HG02642 (cell line): ENCODE data around the gene FAF1.
A peak's percentile ranks its signal among the peaks of the same experiment; 100 is the strongest.

Experiments
- ATAC-seq: cut with Tn5 transposase; IDR thresholded peaks from one replicate; pipeline ENCODE4 v1.9.1; 2021; ENCODE audit warnings: mild to moderate bottlenecking; ENCODE audit not compliant: unreplicated experiment, poor library complexity

The FAF1 gene

GRCh38 chr1:50424884-50425375 lies 535.1 kb downstream of the FAF1 start:
- ATAC-seq, result no peak

GRCh38 chr1:50424045-50424883 lies 535.8 kb downstream of the FAF1 start:
- ATAC-seq, result no peak

DNA sequence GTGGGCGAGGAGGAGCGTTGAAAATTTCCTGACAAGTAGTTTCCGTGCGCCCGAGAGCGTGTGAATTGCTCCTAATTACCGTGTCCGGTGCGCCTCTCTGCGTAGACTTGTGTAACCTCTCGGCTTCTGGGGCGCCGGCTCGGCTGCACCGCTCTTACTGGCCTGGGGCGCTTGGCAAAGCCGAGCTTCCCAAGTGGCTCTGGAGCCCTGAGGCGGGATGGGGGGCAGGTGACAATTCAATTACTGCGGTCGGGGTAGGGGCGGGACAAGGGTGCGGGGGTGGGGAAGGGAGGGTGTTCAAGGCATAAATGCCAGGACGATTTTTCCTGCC lies 536.4 kb downstream of the FAF1 start:
- no peak for ATAC-seq

DNA sequence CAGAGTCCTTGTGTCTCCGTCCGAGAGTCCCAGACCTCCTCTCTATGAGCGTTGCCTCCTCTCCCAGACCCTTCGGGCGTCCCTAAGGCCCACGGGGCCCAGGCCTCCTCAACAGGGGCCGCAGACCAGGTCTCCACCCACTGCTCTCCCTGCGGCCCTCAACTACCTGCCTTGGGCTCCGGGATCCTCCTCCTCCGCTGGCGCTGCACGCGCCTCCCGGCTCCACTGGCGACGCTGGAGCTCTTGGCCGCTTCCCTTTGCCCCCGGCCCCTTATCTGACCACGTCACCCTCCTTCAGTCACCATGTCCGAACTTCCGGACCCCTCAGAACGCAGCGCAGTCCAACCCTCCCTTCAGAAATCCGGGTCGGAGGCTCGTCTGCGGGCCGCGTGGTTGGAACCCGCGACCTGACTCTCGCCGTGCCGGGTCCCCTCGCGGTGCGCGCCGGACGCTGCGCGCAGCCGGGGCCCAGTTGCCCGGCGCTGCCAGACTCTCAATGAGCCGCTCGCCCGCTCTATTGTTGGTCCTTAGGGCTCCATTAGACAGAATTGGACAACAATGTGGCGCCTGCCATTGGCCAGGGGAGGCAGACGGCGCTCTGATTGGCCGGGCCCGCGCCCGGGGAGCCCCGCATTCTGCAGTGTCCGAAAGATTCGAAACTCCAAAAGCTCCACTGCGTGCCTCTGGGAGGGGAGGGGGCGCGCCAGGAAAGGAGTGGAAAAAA lies 537.0 kb downstream of the FAF1 start, which contains the start of gene DMRTA2:
DMRTA2 (minus strand) TSS at position 498 of the 724 bp plus-strand sequence. CDS start 1,907 bp downstream, outside the sequence.
- ATAC-seq, result peak; percentile 46

GRCh38 chr1:50422675-50422945 lies 537.5 kb downstream of the FAF1 start:
- ATAC-seq, result no peak

GRCh38 chr1:50421768-50422674 lies 538.0 kb downstream of the FAF1 start:
- ATAC-seq, result no peak

- ATAC-seq, result no peak
Observed at GRCh38 chr1:50421366-50421748, 538.7 kb downstream of the FAF1 start.

GRCh38 chr1:50420689-50421365 lies 539.2 kb downstream of the FAF1 start:
- ATAC-seq, result no peak

DNA sequence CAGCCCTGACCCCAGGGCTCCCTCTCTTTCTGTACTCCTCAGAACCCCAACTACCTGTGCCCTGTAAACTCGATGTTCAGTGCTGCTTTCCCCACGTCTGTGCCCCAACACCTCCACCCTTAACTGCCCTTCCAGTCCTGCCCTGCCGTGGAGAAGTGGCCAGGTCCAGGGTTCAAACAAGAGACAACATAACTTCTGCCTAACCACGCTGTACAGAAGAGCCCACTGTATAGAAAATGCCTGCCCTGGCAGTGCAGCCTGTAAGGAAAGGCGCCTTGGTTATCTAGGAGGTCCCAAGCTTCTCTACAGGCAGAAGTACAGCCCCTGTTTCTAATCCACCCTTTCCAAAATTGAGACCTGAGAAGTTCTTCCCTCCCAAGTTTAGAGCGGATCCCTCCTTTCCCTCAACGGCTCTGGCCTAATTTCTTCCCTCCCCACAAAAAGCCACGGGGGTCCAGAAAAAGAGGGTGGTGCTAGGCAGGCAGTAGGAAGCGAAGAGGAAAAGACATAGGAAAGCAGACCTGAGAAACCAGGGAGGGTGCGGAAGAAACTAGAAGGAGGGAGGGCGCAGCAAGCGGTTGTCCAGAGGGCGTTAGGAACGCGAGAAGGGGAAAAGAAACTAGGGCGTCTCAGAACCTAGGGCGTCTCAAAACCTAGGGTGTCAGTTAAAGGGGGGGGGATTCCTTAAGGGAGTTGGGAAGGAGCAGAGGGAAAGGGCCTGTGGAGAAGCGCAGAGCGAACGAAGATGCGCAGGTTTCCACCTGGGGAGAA lies 540.0 kb downstream of the FAF1 start:
- ATAC-seq, result no peak

DNA sequence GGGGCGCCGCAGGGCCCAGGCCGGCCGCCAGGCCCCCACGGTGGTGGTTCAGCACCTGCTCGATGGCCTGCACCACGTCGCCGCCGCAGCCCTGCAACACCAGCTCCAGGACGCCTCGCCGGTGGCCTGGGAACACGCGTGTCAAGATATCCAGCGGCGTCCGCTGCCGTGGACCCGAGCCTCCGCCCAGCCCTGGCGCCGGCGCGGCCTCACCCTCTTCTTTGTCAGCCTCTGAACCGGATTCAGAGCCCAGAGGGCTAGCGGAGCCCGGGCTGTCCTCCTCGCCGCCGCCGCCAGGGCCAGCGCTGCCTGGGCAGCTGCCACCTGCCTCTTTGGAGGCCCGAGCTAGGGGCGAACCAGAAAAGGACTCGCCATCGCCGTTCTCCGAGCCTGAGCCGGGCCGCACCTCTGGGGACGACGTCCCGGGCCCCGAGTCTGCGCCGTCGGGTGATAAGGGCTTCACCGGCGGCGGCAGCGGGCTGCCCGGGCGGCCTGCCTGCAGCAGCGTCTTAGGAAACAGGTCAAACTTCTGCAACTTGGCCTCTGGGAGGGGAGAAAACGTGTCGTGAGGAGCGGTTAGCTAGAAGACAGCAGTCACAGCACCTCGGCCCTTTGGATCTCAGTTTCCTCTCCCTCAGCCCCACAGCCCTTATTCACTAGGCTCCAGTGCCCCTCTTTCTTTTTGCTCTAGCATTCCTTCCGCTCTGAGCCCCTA lies 540.7 kb downstream of the FAF1 start:
- no peak for ATAC-seq

- ATAC-seq, result no peak
Observed at GRCh38 chr1:50418600-50419109, 541.4 kb downstream of the FAF1 start.

DNA sequence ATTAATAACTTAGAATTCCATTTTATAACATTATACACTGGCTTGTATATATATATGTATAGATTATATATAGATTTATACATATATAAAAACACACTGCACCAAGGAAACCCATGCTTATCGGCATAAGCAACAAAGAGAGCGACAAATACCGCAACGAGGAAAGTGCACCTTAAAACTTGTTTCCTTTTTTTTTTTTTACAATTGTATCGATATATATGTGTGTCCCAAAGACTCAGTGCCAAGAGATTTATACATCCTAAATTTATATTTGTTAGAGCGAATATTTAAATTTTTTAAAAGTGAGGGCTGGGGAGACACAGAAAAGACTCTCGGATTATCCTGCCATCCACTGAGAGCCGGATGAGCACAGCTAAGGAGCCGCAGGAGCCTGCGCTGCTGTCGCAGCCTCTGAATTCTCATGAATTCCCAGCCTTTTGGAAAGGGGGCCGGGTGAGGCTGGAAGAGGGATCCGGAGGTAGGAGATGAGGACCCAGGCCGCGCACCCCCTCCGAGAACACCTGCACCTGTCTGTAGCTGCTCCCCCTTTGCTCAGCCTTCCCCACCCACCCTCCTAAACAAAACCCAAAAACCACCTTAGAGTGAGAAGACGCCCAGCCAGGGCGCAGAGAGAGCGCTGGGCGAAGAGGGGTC lies 542.0 kb downstream of the FAF1 start:
- no peak for ATAC-seq

- no peak for ATAC-seq
Observed at GRCh38 chr1:50417507-50417906, 542.6 kb downstream of the FAF1 start.

- ATAC-seq, result no peak
Observed at GRCh38 chr1:50416553-50417453, 543.3 kb downstream of the FAF1 start.

DNA sequence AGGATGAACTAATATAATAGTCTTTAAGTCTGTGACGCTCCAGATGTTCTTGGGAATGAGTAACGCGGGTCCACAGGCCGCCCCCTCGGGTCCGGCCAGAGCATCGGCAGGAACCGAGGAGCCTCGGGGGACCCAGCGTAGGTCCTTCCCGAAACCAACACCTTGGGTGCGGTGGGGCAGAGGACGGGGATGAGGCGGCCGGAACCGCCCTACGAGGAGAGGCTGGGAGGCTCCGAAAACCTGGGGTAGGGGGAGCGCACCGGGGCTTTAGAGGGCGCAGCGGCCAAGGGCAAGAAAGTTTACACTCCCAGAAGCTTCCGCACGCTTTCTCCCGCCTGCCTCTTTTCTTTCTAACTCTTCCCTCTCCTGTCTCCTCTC lies 543.9 kb downstream of the FAF1 start:
- ATAC-seq, result no peak

DNA sequence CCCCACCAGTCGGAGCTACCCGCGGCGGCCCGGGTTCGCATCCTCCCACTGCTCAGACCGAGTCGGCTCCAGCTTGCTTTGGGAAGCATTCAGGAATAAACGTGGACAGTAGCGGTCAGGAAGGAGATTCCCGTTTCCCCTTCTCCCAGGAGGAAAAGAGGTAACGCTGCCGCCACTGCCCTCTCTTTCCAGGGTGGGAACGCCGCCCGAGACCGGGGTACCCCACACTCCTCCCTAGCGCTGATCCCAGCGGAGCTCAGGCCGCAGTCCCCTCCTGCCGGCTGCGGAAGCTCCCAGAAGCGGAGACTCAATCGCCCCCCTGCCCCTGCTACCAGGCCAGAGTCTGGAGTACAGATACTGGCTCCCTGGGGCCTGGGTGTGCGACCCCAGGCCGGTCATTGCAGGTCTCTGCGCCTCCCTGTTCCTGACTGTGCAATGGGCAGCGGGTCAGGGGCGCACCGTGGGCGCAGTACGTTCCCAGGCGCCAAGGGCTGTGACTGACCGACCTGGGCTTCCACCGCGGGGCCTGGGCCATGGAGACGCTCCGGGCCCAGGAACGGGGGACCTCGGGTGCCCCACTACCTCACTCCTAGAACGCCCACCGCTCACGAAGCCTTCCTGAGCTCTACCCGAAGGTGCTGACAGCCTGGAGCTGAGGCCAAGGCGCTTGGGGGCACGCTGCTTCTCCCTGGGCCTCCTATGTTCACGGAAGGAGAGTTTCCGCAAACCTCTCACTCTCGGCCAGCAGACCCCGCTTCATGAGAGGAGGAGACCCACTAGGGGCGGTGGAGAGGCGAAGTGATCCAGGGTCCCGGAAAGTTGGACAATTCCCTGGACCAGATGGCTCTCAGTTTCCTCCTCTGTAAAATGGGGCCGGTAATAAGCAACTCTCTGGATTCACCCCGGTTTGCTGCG lies 544.6 kb downstream of the FAF1 start:
- ATAC-seq, result no peak
